ENCODE measurements around the gene ABCC8. TPM values are rescaled to one million over a fixed set of nuclear protein-coding genes. Genes with fewer than 3 reads are reported as not detected.

The ABCC8 gene
- total RNA-seq, 1 donor from 2014 or later = 9.8 TPM

- no peak for DNase-seq
Observed at GRCh38 chr11:17385926-17386325, 90.7 kb downstream of the ABCC8 start.

- no peak for DNase-seq
Observed at GRCh38 chr11:17385492-17385891, 91.2 kb downstream of the ABCC8 start.

GRCh38 chr11:17384002-17384511 lies 92.6 kb downstream of the ABCC8 start:
- DNase-seq = peak; percentile 68

- no peak for DNase-seq
Observed at GRCh38 chr11:17383461-17383860, 93.2 kb downstream of the ABCC8 start.

GRCh38 chr11:17382046-17382728 lies 94.5 kb downstream of the ABCC8 start:
- no peak for DNase-seq

GRCh38 chr11:17381156-17381555 lies 95.5 kb downstream of the ABCC8 start:
- DNase-seq = no peak

GRCh38 chr11:17379383-17380180 lies 97.1 kb downstream of the ABCC8 start:
- no peak for DNase-seq

- no peak for DNase-seq
Observed at GRCh38 chr11:17378655-17379054, 98.0 kb downstream of the ABCC8 start.

- no peak for DNase-seq
Observed at GRCh38 chr11:17376493-17376892, 100.2 kb downstream of the ABCC8 start.

- no peak for DNase-seq
Observed at GRCh38 chr11:17375547-17375946, 101.1 kb downstream of the ABCC8 start.

GRCh38 chr11:17371614-17372013 lies 105.0 kb downstream of the ABCC8 start:
- DNase-seq = no peak

GRCh38 chr11:17369684-17370243 lies 106.9 kb downstream of the ABCC8 start:
- no peak for DNase-seq

GRCh38 chr11:17369094-17369493 lies 107.6 kb downstream of the ABCC8 start:
- DNase-seq = no peak

- no peak for DNase-seq
Observed at GRCh38 chr11:17368551-17368950, 108.1 kb downstream of the ABCC8 start.

GRCh38 chr11:17366495-17366894 lies 110.2 kb downstream of the ABCC8 start:
- DNase-seq = no peak

- DNase-seq = peak; percentile 9
Observed at GRCh38 chr11:17354601-17354991, 122.0 kb downstream of the ABCC8 start.

GRCh38 chr11:17353821-17354600 lies 122.6 kb downstream of the ABCC8 start:
- DNase-seq = no peak

GRCh38 chr11:17352950-17353820 lies 123.5 kb downstream of the ABCC8 start:
- DNase-seq = peak; percentile 76

- DNase-seq = peak; percentile 55
Observed at GRCh38 chr11:17351510-17352176, 125.0 kb downstream of the ABCC8 start, which contains the start of gene NCR3LG1. NCR3LG1 (plus strand) TSS chr11:17351800; CDS start chr11:17351970, 170 bp downstream.

- no peak for DNase-seq
Observed at GRCh38 chr11:17351172-17351509, 125.5 kb downstream of the ABCC8 start.
